Tibial nerve (tissue), 4 donors: ENCODE data around the gene MIP.
"Not testable (repeated sequence)": the region's sequence is repeated elsewhere in the genome, so short reads cannot be mapped to it uniquely, and the experiment has no call there.

Source experiments
- CTCF ChIP-seq, 5 experiments: fragments of 200-600 bp in 3 of 5; fragments of 450-650 bp in 2 of 5; sonication (generic) in 3 of 5; IDR thresholded peaks; one replicate each; pipeline ENCODE4 v1.5.1; 2016 to 2019; ENCODE audit warnings: antibody characterized with exemption in 5 of 5, mild to moderate bottlenecking in 3 of 5, moderate library complexity in 2 of 5
- EP300 ChIP-seq, 2 donors: sonication (generic); formaldehyde crosslinking; IDR thresholded peaks; one replicate each; pipeline ENCODE4 v1.6.1; 2017; ENCODE audit warnings: antibody characterized with exemption in 2 of 2, mild to moderate bottlenecking in 1 of 2
- POLR2A ChIP-seq, 2 donors: fragments of 450-650 bp; IDR thresholded peaks; one replicate each; pipeline ENCODE4 v1.6.1; 2017; ENCODE audit warnings: antibody characterized with exemption in 2 of 2, mild to moderate bottlenecking in 2 of 2, moderate library complexity in 2 of 2

- TF ChIP-seq CTCF (IDR thresholded peaks at IDR 0.05), result peak in 4 of 5 experiments; percentile 17 to 47 (median 31)
- TF ChIP-seq POLR2A, EP300 (IDR thresholded peaks at IDR 0.05): not testable (repeated sequence)
These were observed 42.2 kb upstream of the MIP start for GRCh38 chr12:56496704-56497103.
